ENCODE data around the gene CPT1C.
"Not testable (repeated sequence)": the region's sequence is repeated elsewhere in the genome, so short reads cannot be mapped to it uniquely, and the experiment has no call there.

CPT1C gene

GRCh38 chr19:49710372-49710951 lies 19.5 kb downstream of the CPT1C start:
- no peak overlapping the region for H3K4me3 ChIP-seq (ENCODE audit: low read depth, low read length)
- TF ChIP-seq, protein P1, sequence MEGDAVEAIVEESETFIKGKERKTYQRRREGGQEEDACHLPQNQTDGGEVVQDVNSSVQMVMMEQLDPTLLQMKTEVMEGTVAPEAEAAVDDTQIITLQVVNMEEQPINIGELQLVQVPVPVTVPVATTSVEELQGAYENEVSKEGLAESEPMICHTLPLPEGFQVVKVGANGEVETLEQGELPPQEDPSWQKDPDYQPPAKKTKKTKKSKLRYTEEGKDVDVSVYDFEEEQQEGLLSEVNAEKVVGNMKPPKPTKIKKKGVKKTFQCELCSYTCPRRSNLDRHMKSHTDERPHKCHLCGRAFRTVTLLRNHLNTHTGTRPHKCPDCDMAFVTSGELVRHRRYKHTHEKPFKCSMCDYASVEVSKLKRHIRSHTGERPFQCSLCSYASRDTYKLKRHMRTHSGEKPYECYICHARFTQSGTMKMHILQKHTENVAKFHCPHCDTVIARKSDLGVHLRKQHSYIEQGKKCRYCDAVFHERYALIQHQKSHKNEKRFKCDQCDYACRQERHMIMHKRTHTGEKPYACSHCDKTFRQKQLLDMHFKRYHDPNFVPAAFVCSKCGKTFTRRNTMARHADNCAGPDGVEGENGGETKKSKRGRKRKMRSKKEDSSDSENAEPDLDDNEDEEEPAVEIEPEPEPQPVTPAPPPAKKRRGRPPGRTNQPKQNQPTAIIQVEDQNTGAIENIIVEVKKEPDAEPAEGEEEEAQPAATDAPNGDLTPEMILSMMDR (IDR thresholded peaks at IDR 0.05; ENCODE audit: borderline replicate concordance, insufficient read depth, low read depth, low read length), result no peak

DNA sequence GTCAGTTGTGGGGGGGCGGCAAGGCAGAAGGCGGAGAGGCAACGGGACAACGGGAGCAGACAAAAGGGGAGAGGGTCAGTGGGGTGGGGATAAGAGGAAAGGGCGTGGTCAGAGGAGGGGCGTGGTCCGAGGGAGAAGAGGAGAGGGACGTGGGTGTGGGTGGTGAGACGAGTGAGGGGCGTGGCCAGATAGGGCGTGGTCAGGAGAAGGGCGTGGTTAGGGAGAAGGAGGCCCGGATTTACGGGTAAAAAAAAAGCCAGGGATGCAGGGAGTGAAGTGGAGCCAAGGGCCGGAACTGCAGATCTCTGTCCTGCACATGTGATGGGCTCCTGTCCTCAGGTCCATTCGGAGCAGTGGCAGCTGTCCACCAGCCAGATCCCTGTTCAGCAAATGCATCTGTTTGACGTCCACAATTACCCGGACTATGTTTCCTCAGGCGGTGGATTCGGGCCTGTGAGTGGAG lies 21.5 kb downstream of the CPT1C start:
- no peak overlapping the region for H3K4me3 ChIP-seq (ENCODE audit: low read depth, low read length)
- TF ChIP-seq, protein P1 (IDR thresholded peaks at IDR 0.05; ENCODE audit: borderline replicate concordance, insufficient read depth, low read depth, low read length), result no peak

- H3K4me3 ChIP-seq (ENCODE audit: low read depth, low read length), result no peak overlapping the region
- TF ChIP-seq, protein P1 (IDR thresholded peaks at IDR 0.05; ENCODE audit: borderline replicate concordance, insufficient read depth, low read depth, low read length), result no peak
Observed at GRCh38 chr19:49713236-49713845, 22.4 kb downstream of the CPT1C start.

DNA sequence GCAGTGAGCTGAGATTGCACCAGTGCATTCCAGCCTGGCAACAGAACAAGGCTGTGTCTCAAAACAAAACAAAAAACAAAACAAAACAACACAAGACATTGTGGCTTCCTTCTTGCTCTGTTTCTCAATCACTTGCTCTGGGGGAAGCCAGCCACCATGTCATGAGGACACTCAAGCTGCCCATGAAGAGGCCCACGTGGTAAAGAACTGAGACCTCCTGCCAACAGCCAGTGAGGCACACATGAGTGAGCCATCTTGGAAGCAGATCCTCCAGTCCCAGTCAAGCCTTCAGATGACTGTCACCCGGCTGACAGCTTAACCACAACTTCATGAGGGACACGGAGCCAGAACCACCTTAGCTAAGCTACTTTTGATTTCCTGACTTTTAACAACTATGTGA lies 25.2 kb downstream of the CPT1C start:
- TF ChIP-seq, protein P1 (IDR thresholded peaks at IDR 0.05; ENCODE audit: borderline replicate concordance, insufficient read depth, low read depth, low read length), result no peak
- no peak overlapping the region for H3K4me3 ChIP-seq (ENCODE audit: low read depth, low read length)

- TF ChIP-seq, protein P1 (IDR thresholded peaks at IDR 0.05; ENCODE audit: borderline replicate concordance, insufficient read depth, low read depth, low read length), result no peak
- H3K4me3 ChIP-seq (ENCODE audit: low read depth, low read length), result no peak overlapping the region
Observed at GRCh38 chr19:49718511-49718910, 27.6 kb downstream of the CPT1C start.

- no peak overlapping the region for H3K4me3 ChIP-seq (ENCODE audit: low read depth, low read length)
- TF ChIP-seq, protein P1 (IDR thresholded peaks at IDR 0.05; ENCODE audit: borderline replicate concordance, insufficient read depth, low read depth, low read length), result no peak
Observed at GRCh38 chr19:49718991-49719390, 28.1 kb downstream of the CPT1C start.

DNA sequence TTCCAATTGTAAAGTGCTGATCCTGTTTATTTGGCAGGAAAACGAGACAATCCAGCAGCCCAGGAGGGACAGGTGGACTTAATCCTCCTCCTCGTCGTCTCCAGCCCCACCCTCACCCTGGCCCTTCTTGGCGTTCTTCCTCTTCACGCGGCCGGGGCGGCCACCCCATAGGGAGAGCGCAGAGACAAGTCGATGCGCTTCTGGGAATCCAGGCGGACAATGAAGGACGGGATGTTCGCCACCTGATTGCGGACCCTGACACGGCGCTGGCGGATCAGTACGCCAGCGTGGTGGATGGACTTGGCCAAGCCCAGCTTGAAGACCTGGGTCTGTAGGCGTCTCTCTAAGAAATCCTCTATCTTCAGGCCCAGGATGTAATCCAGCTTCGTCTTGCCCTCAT lies 28.5 kb downstream of the CPT1C start:
- H3K4me3 ChIP-seq (ENCODE audit: low read depth, low read length), result not testable (repeated sequence)
